H1 (cell line): Measurements from ENCODE around the gene LFNG. TPM values are rescaled to one million over a fixed set of nuclear protein-coding genes. Genes with fewer than 3 reads are reported as not detected.

ENCODE experiments used
- CTCF ChIA-PET: fragments of 300-600 bp; sonication (Branson Sonifier 250); formaldehyde crosslinking; loops from one replicate; lab custom pipeline; 2021; ENCODE audit not compliant: partially characterized antibody; lab: Charles Lee
- POLR2A ChIA-PET: fragments of 300-600 bp; sonication (Branson Sonifier 250); formaldehyde crosslinking; loops from one replicate; lab custom pipeline; 2021; ENCODE audit warnings: inconsistent platforms; ENCODE audit not compliant: partially characterized antibody; lab: Charles Lee
- DNase-seq, 2 experiments: peaks; one replicate each; pipeline versions ENCODE4 v3.0.0 to v3.0.0-alpha.2; 2010 to 2022; ENCODE audit warnings: low spot score in 2 of 2, low read depth in 1 of 2, mixed read lengths in 1 of 2
- FAIRE-seq: peaks from 2 replicates; lab custom pipeline; 2011; peaks lifted over from hg19 to GRCh38; lab: Jason Lieb, UNC
- H2AFZ ChIP-seq: 2 replicates; pipeline ENCODE4 v1.8.1; 2012; ENCODE audit warnings: low read length, inconsistent platforms
- H2AK5ac ChIP-seq: 2 replicates; pipeline ENCODE4 v1.6.1; 2013; ENCODE audit warnings: low read depth, low read length
- H2BK120ac ChIP-seq: replicated peaks from 2 replicates; pipeline ENCODE3; 2013; ENCODE audit warnings: low read depth, low read length, inconsistent platforms
- H2BK12ac ChIP-seq: 2 replicates; pipeline ENCODE4 v1.6.1; 2013; ENCODE audit warnings: low read depth, low read length
- H2BK15ac ChIP-seq: 2 replicates; pipeline ENCODE4 v1.6.1; 2013; ENCODE audit warnings: low read length
- H2BK20ac ChIP-seq: 2 replicates; pipeline ENCODE4 v1.6.1; 2013; ENCODE audit warnings: low read length
- H2BK5ac ChIP-seq: 2 replicates; pipeline ENCODE4 v1.6.1; 2013; ENCODE audit warnings: low read depth, low read length
- H3K14ac ChIP-seq: 2 replicates; pipeline ENCODE4 v1.6.1; 2013; ENCODE audit warnings: inconsistent platforms; ENCODE audit not compliant: insufficient read length
- H3K18ac ChIP-seq: 2 replicates; pipeline ENCODE4 v1.6.1; 2013; ENCODE audit warnings: low read length; ENCODE audit errors: extremely low read depth
- H3K23ac ChIP-seq: 2 replicates; pipeline ENCODE4 v1.6.1; 2013; ENCODE audit warnings: inconsistent platforms; ENCODE audit not compliant: insufficient read length
- H3K23me2 ChIP-seq: 2 replicates; pipeline ENCODE4 v1.6.1; 2013; ENCODE audit warnings: low read depth, low read length
- H3K27ac ChIP-seq: 2 replicates; pipeline ENCODE4 v1.6.1; 2011; ENCODE audit warnings: low read depth, low read length, inconsistent platforms
- H3K27me3 ChIP-seq, 4 experiments: replicated peaks in 1 of 4; 1 replicate in 1 of 4; 2 replicates in 3 of 4; pipeline versions ENCODE4 v1.6.1 to v1.8.1; 2011 to 2013; ENCODE audit warnings: low read length in 3 of 4, mild to moderate bottlenecking in 3 of 4, inconsistent platforms in 2 of 4, mixed read lengths in 2 of 4, moderate library complexity in 1 of 4; ENCODE audit not compliant: control insufficient read depth in 3 of 4, insufficient read depth in 3 of 4; ENCODE audit errors: extremely low read depth in 1 of 4
- H3K36me3 ChIP-seq, 4 experiments: 2 replicates each; pipeline versions ENCODE4 v1.6.1 to v1.8.1; 2011 to 2013; ENCODE audit warnings: mild to moderate bottlenecking in 4 of 4, low read length in 3 of 4, moderate library complexity in 2 of 4, control low read depth in 1 of 4, inconsistent platforms in 1 of 4; ENCODE audit not compliant: insufficient read depth in 4 of 4, control insufficient read depth in 2 of 4
- H3K4ac ChIP-seq: replicated peaks from 2 replicates; pipeline ENCODE3; 2013; ENCODE audit warnings: low read length, low read depth, mixed read lengths, inconsistent platforms; ENCODE audit not compliant: insufficient read length
- H3K4me1 ChIP-seq, 4 experiments: replicated peaks in 1 of 4; 1 replicate in 1 of 4; 2 replicates in 3 of 4; pipeline versions ENCODE4 v1.6.1 to v1.8.1; 2011 to 2013; ENCODE audit warnings: low read length in 3 of 4, inconsistent platforms in 2 of 4, mixed read lengths in 1 of 4; ENCODE audit not compliant: insufficient read depth in 4 of 4, control insufficient read depth in 3 of 4
- H3K4me2 ChIP-seq, 2 experiments: 2 replicates each; pipeline versions ENCODE4 v1.6.1 to v1.8.1; 2011 to 2013; ENCODE audit warnings: low read depth in 2 of 2, low read length in 2 of 2, control low read depth in 1 of 2, inconsistent platforms in 1 of 2, mild to moderate bottlenecking in 1 of 2; ENCODE audit not compliant: insufficient read depth in 1 of 2
- H3K4me3 ChIP-seq, 4 experiments: fragments of 200-600, 300-600 bp in 1 of 4; sonication (generic), shearing (Covaris generic), sonication (Bioruptor Twin) in 1 of 4; 2 replicates each; pipeline versions ENCODE4 v1.5.1 to v1.8.1; 2011 to 2016; ENCODE audit warnings: low read length in 4 of 4, low read depth in 3 of 4, control low read depth in 2 of 4, inconsistent platforms in 2 of 4, mild to moderate bottlenecking in 2 of 4, mixed read lengths in 1 of 4, moderate library complexity in 1 of 4; ENCODE audit not compliant: insufficient read depth in 2 of 4; ENCODE audit errors: extremely low read depth in 1 of 4
- H3K56ac ChIP-seq: replicated peaks from 2 replicates; pipeline ENCODE3; 2013; ENCODE audit warnings: low read depth, mild to moderate bottlenecking, mixed read lengths, low read length, inconsistent platforms; ENCODE audit not compliant: insufficient read length
- H3K79me1 ChIP-seq: 2 replicates; pipeline ENCODE4 v1.6.1; 2013; ENCODE audit warnings: low read depth, low read length, control low read depth
- H3K79me2 ChIP-seq, 2 experiments: 2 replicates each; pipeline versions ENCODE4 v1.6.1 to v1.8.1; 2012 to 2013; ENCODE audit warnings: low read length in 2 of 2, mild to moderate bottlenecking in 2 of 2, inconsistent platforms in 1 of 2; ENCODE audit not compliant: insufficient read depth in 2 of 2, control insufficient read depth in 1 of 2
- H3K9ac ChIP-seq, 4 experiments: replicated peaks in 1 of 4; 1 replicate in 1 of 4; 2 replicates in 3 of 4; pipeline versions ENCODE4 v1.6.1 to v1.8.1; 2011 to 2013; ENCODE audit warnings: low read depth in 3 of 4, low read length in 3 of 4, control low read depth in 2 of 4, mild to moderate bottlenecking in 2 of 4, moderate library complexity in 2 of 4, inconsistent platforms in 1 of 4; ENCODE audit errors: extremely low read depth in 1 of 4
- H3K9me3 ChIP-seq, 2 experiments: 2 replicates each; pipeline versions ENCODE4 v1.6.1 to v1.8.1; 2012 to 2013; ENCODE audit warnings: mild to moderate bottlenecking in 2 of 2, moderate library complexity in 2 of 2, control low read depth in 1 of 2, inconsistent platforms in 1 of 2, low read depth in 1 of 2, low read length in 1 of 2, mixed read lengths in 1 of 2; ENCODE audit not compliant: insufficient read depth in 2 of 2
- H4K20me1 ChIP-seq, 2 experiments: replicated peaks in 1 of 2; 2 replicates each; pipeline versions ENCODE3 to v1.8.1; 2011 to 2013; ENCODE audit warnings: inconsistent platforms in 2 of 2, low read length in 2 of 2, mild to moderate bottlenecking in 1 of 2; ENCODE audit not compliant: insufficient read depth in 2 of 2, control insufficient read depth in 1 of 2
- H4K5ac ChIP-seq: 2 replicates; pipeline ENCODE4 v1.6.1; 2013; ENCODE audit warnings: low read length, low read depth, mixed read lengths, inconsistent platforms; ENCODE audit not compliant: insufficient read length
- H4K8ac ChIP-seq: 2 replicates; pipeline ENCODE4 v1.8.0; 2013; ENCODE audit warnings: mild to moderate bottlenecking, moderate library complexity, low read length, inconsistent platforms; ENCODE audit not compliant: insufficient read depth; ENCODE audit errors: extremely low read depth
- H4K91ac ChIP-seq: replicated peaks from 2 replicates; pipeline ENCODE3; 2013; ENCODE audit warnings: low read length, mixed read lengths, inconsistent platforms; ENCODE audit not compliant: insufficient read length
- ATF2 ChIP-seq: IDR thresholded peaks from 2 replicates; pipeline ENCODE4 v1.6.1; 2012; ENCODE audit warnings: low read length, inconsistent platforms
- BCL11A ChIP-seq, 2 experiments: IDR thresholded peaks; one replicate each; pipeline ENCODE4 v1.6.1; 2011; ENCODE audit warnings: low read depth in 2 of 2, low read length in 2 of 2, mild to moderate bottlenecking in 2 of 2
- CEBPB ChIP-seq: IDR thresholded peaks from 2 replicates; pipeline ENCODE4 v1.6.1; 2012; ENCODE audit warnings: low read depth, low read length
- CREB1 ChIP-seq: IDR thresholded peaks from 2 replicates; pipeline ENCODE4 v1.6.1; 2012; ENCODE audit warnings: inconsistent platforms
- CTBP2 ChIP-seq: IDR thresholded peaks from 2 replicates; pipeline ENCODE4 v1.7.0; 2011; ENCODE audit warnings: borderline replicate concordance, mild to moderate bottlenecking, moderate library complexity, mixed read lengths, low read length; ENCODE audit not compliant: insufficient read depth, insufficient read length
- GABPA ChIP-seq: IDR thresholded peaks from 2 replicates; pipeline ENCODE4 v1.6.1; 2011; ENCODE audit warnings: mild to moderate bottlenecking, low read length, moderate library complexity, borderline replicate concordance; ENCODE audit not compliant: insufficient read depth
- SIRT6 ChIP-seq: IDR thresholded peaks from one replicate; pipeline ENCODE4 v1.7.1; 2012; ENCODE audit warnings: low read length, inconsistent platforms
- TCF12 ChIP-seq: IDR thresholded peaks from 2 replicates; pipeline ENCODE4 v1.6.1; 2011; ENCODE audit warnings: low read depth, mild to moderate bottlenecking, low read length
- WGBS, 2 experiments: shearing (Covaris generic) in 1 of 2; methylation state at CpG; one replicate each; pipeline versions ENCODE4 v1.1.6 to v1.1.7; 2013 to 2015; ENCODE audit warnings: low lambda C conversion rate in 2 of 2, mixed read lengths in 2 of 2, inconsistent platforms in 1 of 2, low coverage in 1 of 2, missing lambda C conversion rate in 1 of 2; ENCODE audit not compliant: insufficient replicate concordance in 2 of 2, insufficient coverage in 1 of 2, insufficient read length in 1 of 2; ENCODE audit errors: extremely low coverage in 1 of 2, missing lambda C conversion rate in 1 of 2; 5-methylcytosine and 5-hydroxymethylcytosine counted together
- polyA plus RNA-seq, 7 experiments: library from polyadenylated mRNA; depleted of rRNA in 3 of 7; stranded (reverse) in 5 of 7; unstranded in 2 of 7; fragments of >200 nt in 5 of 7; fragments of 200-250 nt in 2 of 7; gene quantifications; 1 replicate in 5 of 7; 2 replicates in 1 of 7; 4 replicates in 1 of 7; pipeline versions ENCODE4 v1.2.1 to v1.2.3, GENCODE V29; 2011 to 2013; ENCODE audit warnings: missing spikeins in 2 of 7, mixed read lengths in 2 of 7
- total RNA-seq: library from RNA; stranded (reverse); fragmentation: NEBNext Ultra II Directional; extraction: Animal tissue kit (Norgen Biotek cat#: 25700); gene quantifications from 2 replicates; pipeline ENCODE4 v1.2.1, GENCODE V29; 2021
- TF ChIP-seq, protein P1 (sequence below): IDR thresholded peaks from 2 replicates; pipeline ENCODE4 v1.6.1; 2011; ENCODE audit warnings: low read depth, mild to moderate bottlenecking, low read length; ENCODE audit not compliant: insufficient read depth

LFNG gene
- total and polyA plus RNA-seq, 2 of the 8 experiments (the other 6 are each of a cell fraction or from before 2014, with no cell fraction given) = 31.6 to 35.6 TPM

DNA sequence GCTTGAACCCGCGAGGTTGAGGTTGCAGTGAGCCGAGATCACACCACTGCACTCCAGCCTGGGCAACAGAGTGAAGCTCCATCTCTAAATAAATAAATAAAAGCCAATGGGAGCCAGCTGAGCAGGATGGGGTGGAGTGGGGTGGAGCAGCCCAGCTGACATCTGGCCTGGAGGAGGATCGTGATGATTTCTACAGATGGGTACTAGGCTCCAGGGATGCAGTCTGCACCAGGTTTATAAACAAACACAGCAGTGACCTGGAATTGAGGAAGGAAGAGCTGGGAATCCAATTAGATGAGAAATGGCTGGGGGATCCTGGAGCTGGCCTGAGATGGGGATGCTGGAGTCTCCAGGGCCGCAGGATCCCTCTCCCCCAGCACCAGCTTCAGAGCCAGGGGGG is 36.1 kb upstream of the LFNG start:
- no peaks in the 10 kb centered on the region for H3K27me3 ChIP-seq
- no peaks in the 10 kb centered on the region; the same call in 1 of the 2 replicates for H3K23me2 ChIP-seq
- no peak overlapping the region for H2BK15ac ChIP-seq
- H3K4me2 ChIP-seq = no peak overlapping the region
- H3K4ac ChIP-seq = no peak overlapping the region
- H4K91ac ChIP-seq = no peak overlapping the region
- 96% methylated on average over 5 of the region's 5 CpGs; no CpG with 5 or more reads in 1 of the 2 experiments for WGBS, 2 experiments
- no peak for FAIRE-seq
- H4K20me1 ChIP-seq = no peaks in the 10 kb centered on the region
- no peak overlapping the region for H2AFZ ChIP-seq
- TF ChIP-seq ATF2 (no peak), CEBPB (no peak), SIRT6 (no peak), BCL11A (IDR thresholded peaks at IDR 0.05; ENCODE audit: low read depth in 2 of 2, low read length in 2 of 2) (no peak), GABPA (no peak), CREB1 (no peak), TCF12 (no peak), CTBP2 (no peak)
- TF ChIP-seq, protein P1, sequence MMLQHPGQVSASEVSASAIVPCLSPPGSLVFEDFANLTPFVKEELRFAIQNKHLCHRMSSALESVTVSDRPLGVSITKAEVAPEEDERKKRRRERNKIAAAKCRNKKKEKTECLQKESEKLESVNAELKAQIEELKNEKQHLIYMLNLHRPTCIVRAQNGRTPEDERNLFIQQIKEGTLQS = no peak
- no peak overlapping the region for H3K23ac ChIP-seq
- 0 out of 2 replicates have a peak overlapping the region, but pooled peaks have one; percentile 61 for H2BK20ac ChIP-seq
- no peak overlapping the region for H2AK5ac ChIP-seq
- no peak overlapping the region for H3K14ac ChIP-seq
- no peaks in the 10 kb centered on the region; a peak in 1 of 4 replicates for H3K9me3 ChIP-seq
- H4K5ac ChIP-seq = no peak overlapping the region
- ChIA-PET CTCF (interaction anchor here (0.6 to 3.1 kb wide), 10 partner anchors 13 to 68 kb away, joined by 3 to 23 read pairs (median 4); no protein-coding TSS in a partner anchor), POLR2A (interaction anchor here (1.4 kb wide), 1 partner anchor 12 kb away, joined by 5 read pairs; no protein-coding TSS in a partner anchor)
- no peaks in the 10 kb centered on the region for H3K79me1 ChIP-seq
- H2BK5ac ChIP-seq = no peak overlapping the region
- no peak overlapping the region for H3K4me3 ChIP-seq
- no peaks in the 10 kb centered on the region for H3K36me3 ChIP-seq
- no peak overlapping the region; the same call in 1 of the 2 replicates for H4K8ac ChIP-seq
- no peak overlapping the region for H2BK12ac ChIP-seq
- H3K79me2 ChIP-seq = no peaks in the 10 kb centered on the region
- no peak overlapping the region for H3K56ac ChIP-seq
- H2BK120ac ChIP-seq = no peak overlapping the region
- peaks cover 0 to 2% (median under 1%) of the 10 kb centered on the region in 4 experiments; a peak in 1 of 7 replicates for H3K4me1 ChIP-seq
- H3K18ac ChIP-seq = no peak overlapping the region
- H3K27ac ChIP-seq = no peak overlapping the region
- H3K9ac ChIP-seq = no peak overlapping the region
- no peak for DNase-seq
